Coronary artery (tissue), 2 donors: Measurements from ENCODE around the gene CFAP221.

Source experiments
- DNase-seq: peaks from one replicate; pipeline ENCODE4 v3.0.0-alpha.2; 2017; ENCODE audit warnings: low spot score
- H3K27ac ChIP-seq, 2 donors: fragments of 200-600 bp; sonication (generic); one replicate each; pipeline ENCODE4 v1.5.1; 2016 to 2019
- H3K4me3 ChIP-seq: fragments of 200-600 bp; sonication (generic); 2 replicates; pipeline ENCODE4 v1.5.1; 2016; ENCODE audit warnings: mild to moderate bottlenecking, moderate library complexity
- CTCF ChIP-seq: fragments of 200-600 bp; sonication (generic); IDR thresholded peaks from one replicate; pipeline ENCODE4 v1.5.1; 2019; ENCODE audit warnings: antibody characterized with exemption

Gene CFAP221

GRCh38 chr2:119696005-119696404 is 151.8 kb downstream of the CFAP221 start:
- TF ChIP-seq CTCF, result no peak
- no peak for DNase-seq
- Histone ChIP-seq H3K4me3 (no peak overlapping the region), H3K27ac (no peak overlapping the region)

- no peak for TF ChIP-seq CTCF
- DNase-seq, result no peak
- no peak overlapping the region for H3K4me3 ChIP-seq
- no peak overlapping the region for H3K27ac ChIP-seq
Measured at GRCh38 chr2:119696494-119697030, 152.3 kb downstream of the CFAP221 start.

GRCh38 chr2:119697290-119698020 is 153.2 kb downstream of the CFAP221 start:
- H3K4me3 ChIP-seq, result no peak overlapping the region
- H3K27ac ChIP-seq, result no peak overlapping the region
- TF ChIP-seq CTCF, result no peak
- DNase-seq, result no peak

- no peak for DNase-seq
- no peak overlapping the region for H3K27ac ChIP-seq
- no peak for TF ChIP-seq CTCF
- no peak overlapping the region for H3K4me3 ChIP-seq
Measured at GRCh38 chr2:119698246-119698645, 154.0 kb downstream of the CFAP221 start.

GRCh38 chr2:119699016-119699606 is 154.9 kb downstream of the CFAP221 start:
- Histone ChIP-seq H3K27ac (no peak overlapping the region), H3K4me3 (no peak overlapping the region)
- no peak for DNase-seq
- TF ChIP-seq CTCF, result no peak

GRCh38 chr2:119700866-119701265 is 156.6 kb downstream of the CFAP221 start:
- H3K4me3 ChIP-seq, result no peak overlapping the region
- no peak for DNase-seq
- no peak overlapping the region for H3K27ac ChIP-seq
- no peak for TF ChIP-seq CTCF

GRCh38 chr2:119701352-119701751 is 157.1 kb downstream of the CFAP221 start:
- no peak overlapping the region for H3K27ac ChIP-seq
- DNase-seq, result no peak
- H3K4me3 ChIP-seq, result no peak overlapping the region
- no peak for TF ChIP-seq CTCF
